Hepatocyte (in vitro differentiated cells): Measurements from ENCODE around the gene ITGA11.

Experiments
- CTCF ChIP-seq: fragments of 200-600 bp; sonication (generic); IDR thresholded peaks from 2 replicates; pipeline ENCODE4 v1.5.1; 2016; ENCODE audit warnings: antibody characterized with exemption, mild to moderate bottlenecking; ENCODE audit not compliant: poor library complexity
- EZH2 ChIP-seq: fragments of 200-600 bp; sonication (generic); IDR thresholded peaks from 2 replicates; pipeline ENCODE4 v1.6.1; 2016; ENCODE audit warnings: antibody characterized with exemption, mild to moderate bottlenecking, borderline replicate concordance
- EZH2phosphoT487 ChIP-seq: fragments of 200-600 bp; sonication (generic); IDR thresholded peaks from one replicate; pipeline ENCODE4 v1.6.1; 2018; ENCODE audit warnings: antibody characterized with exemption, mild to moderate bottlenecking, low read depth, moderate library complexity; ENCODE audit not compliant: unreplicated experiment, severe bottlenecking

- TF ChIP-seq CTCF (no peak), EZH2 (no peak), EZH2phosphoT487 (no peak)
Observed at GRCh38 chr15:68300115-68300940, 131.6 kb downstream of the ITGA11 start.
